PC-3 (cell line): ENCODE measurements around the gene DDX19B. TPM values are rescaled to one million over a fixed set of nuclear protein-coding genes. Genes with fewer than 3 reads are reported as not detected.
"Not testable (repeated sequence)": the region's sequence is repeated elsewhere in the genome, so short reads cannot be mapped to it uniquely, and the experiment has no call there.

Experiments used
- ATAC-seq: fragments of 200-7000 bp; cut with Tn5 transposase; 2 replicates; pipeline ENCODE4 v1.9.1; 2020; ENCODE audit warnings: mild to moderate bottlenecking, moderate library complexity
- BruUV-seq: library from RNA; stranded (reverse); fragments of 400-500 nt; replicated peaks from 2 replicates; lab custom pipeline; 2021; lab: Mats Ljungman, UMichigan
- CTCF ChIA-PET: fragments of 300-600 bp; sonication (Branson Sonifier 250); formaldehyde crosslinking; loops from one replicate; lab custom pipeline; 2022; ENCODE audit warnings: antibody characterized with exemption; lab: Charles Lee
- POLR2A ChIA-PET: fragments of 300-600 bp; sonication (Branson Sonifier 250); formaldehyde crosslinking; loops from one replicate; lab custom pipeline; 2022; ENCODE audit warnings: antibody characterized with exemption; ENCODE audit not compliant: unreplicated experiment; lab: Charles Lee
- DNase-seq: peaks from one replicate; pipeline ENCODE4 v3.0.0-alpha.2; 2015
- H2AFZ ChIP-seq: fragments of 300-600 bp; sonication (generic); 2 replicates; pipeline ENCODE4 v1.6.0; 2016; ENCODE audit warnings: antibody characterized with exemption, low read length
- H3F3A ChIP-seq: fragments of 300-600 bp; sonication (generic); one replicate; pipeline ENCODE4 v1.6.0; 2017; ENCODE audit warnings: antibody characterized with exemption, low read length, control low read depth, mild to moderate bottlenecking; ENCODE audit not compliant: unreplicated experiment
- H3K27ac ChIP-seq: fragments of 300-600 bp; sonication (generic); 2 replicates; pipeline ENCODE4 v1.5.1; 2016; ENCODE audit warnings: mild to moderate bottlenecking, low read length
- H3K27me3 ChIP-seq: fragments of 300-600 bp; sonication (generic); 2 replicates; pipeline ENCODE4 v1.6.1; 2016; ENCODE audit warnings: low read length, mixed read lengths
- H3K36me3 ChIP-seq: fragments of 300-600 bp; sonication (generic); 2 replicates; pipeline ENCODE4 v1.6.1; 2016; ENCODE audit warnings: low read depth, mixed run types, low read length, mixed read lengths
- H3K4me1 ChIP-seq: fragments of 300-600 bp; sonication (generic); 2 replicates; pipeline ENCODE4 v1.5.1; 2016; ENCODE audit warnings: low read length; ENCODE audit not compliant: insufficient read depth
- H3K4me2 ChIP-seq: fragments of 300-600 bp; sonication (generic); 2 replicates; pipeline ENCODE4 v1.6.0; 2016; ENCODE audit warnings: low read length
- H3K4me3 ChIP-seq: fragments of 300-600 bp; sonication (generic); 2 replicates; pipeline ENCODE4 v1.5.1; 2016; ENCODE audit warnings: mild to moderate bottlenecking, low read length, mixed read lengths
- H3K79me2 ChIP-seq: fragments of 300-600 bp; sonication (generic); 2 replicates; pipeline ENCODE4 v1.6.1; 2017; ENCODE audit warnings: low read length, mixed read lengths
- H3K9ac ChIP-seq: fragments of 300-600 bp; sonication (generic); 2 replicates; pipeline ENCODE4 v1.6.0; 2016; ENCODE audit warnings: mild to moderate bottlenecking, low read length
- H3K9me2 ChIP-seq: fragments of 300-600 bp; sonication (generic); replicated peaks from 2 replicates; pipeline ENCODE4 v1.6.1; 2016; ENCODE audit warnings: mixed run types, low read length, mixed read lengths
- H3K9me3 ChIP-seq: fragments of 300-600 bp; sonication (generic); 2 replicates; pipeline ENCODE4 v1.6.1; 2016; ENCODE audit warnings: low read length, mixed read lengths
- H4K20me1 ChIP-seq: fragments of 300-600 bp; sonication (generic); 2 replicates; pipeline ENCODE4 v1.6.1; 2016; ENCODE audit warnings: low read length, mixed read lengths
- CTCF ChIP-seq: fragments of 300-600 bp; sonication (generic); conservative IDR thresholded peaks from 2 replicates; pipeline ENCODE4 v1.5.1; 2017; ENCODE audit warnings: antibody characterized with exemption, low read depth, mild to moderate bottlenecking, low read length
- EZH2 ChIP-seq: fragments of 300-600 bp; sonication (generic); IDR thresholded peaks from one replicate; pipeline ENCODE4 v1.6.1; 2017; ENCODE audit warnings: antibody characterized with exemption, mild to moderate bottlenecking, low read length; ENCODE audit not compliant: unreplicated experiment
- EZH2phosphoT487 ChIP-seq: fragments of 300-600 bp; sonication (generic); IDR thresholded peaks from 2 replicates; pipeline ENCODE4 v1.6.1; 2018; ENCODE audit warnings: mild to moderate bottlenecking, antibody characterized with exemption, low read length, borderline replicate concordance
- intact Hi-C: fragments of 100-400 bp; cut with micrococcal nuclease; formaldehyde crosslinking; loops from 2 replicates; pipeline ENCODE4 v1.9.0; 2023
- total RNA-seq: library from RNA; depleted of rRNA; stranded (reverse); fragments of >200 nt; gene quantifications from 2 replicates; pipeline ENCODE4 v1.2.3, GENCODE V29; 2014

The DDX19B gene
- total RNA-seq, 1 experiment from 2014 or later, result 21.5 TPM

DNA sequence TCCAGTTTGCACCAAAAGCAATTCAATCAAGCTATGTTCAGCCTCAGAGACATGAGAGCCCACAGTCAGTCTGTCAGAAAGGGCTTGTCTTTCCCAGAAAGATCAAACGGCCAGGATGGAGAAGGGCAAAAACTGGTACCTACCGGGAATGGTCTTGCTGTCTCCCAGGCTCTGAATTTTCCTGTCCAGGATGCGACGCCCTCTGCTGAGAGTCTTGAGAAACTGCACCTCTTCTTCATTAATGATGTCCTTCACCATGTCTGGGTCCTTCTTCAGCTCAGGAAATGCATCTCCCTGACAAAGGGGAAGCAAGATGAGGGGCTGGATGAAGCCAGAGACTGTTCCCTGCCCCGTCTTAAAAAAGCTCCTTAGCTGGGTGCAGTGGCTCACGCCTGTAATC, 31.5 kb upstream of the DDX19B start:
- Histone ChIP-seq H3K27ac (no peak overlapping the region), H3K9me2 (no peaks in the 10 kb centered on the region), H2AFZ (no peak overlapping the region), H3K4me3 (no peak overlapping the region), H3K79me2 (no peaks in the 10 kb centered on the region), H3F3A (no peaks in the 10 kb centered on the region), H3K9me3 (no peaks in the 10 kb centered on the region), H3K9ac (no peak overlapping the region), H3K36me3 (peaks cover 42% of the 10 kb centered on the region), H4K20me1 (no peaks in the 10 kb centered on the region), H3K27me3 (no peaks in the 10 kb centered on the region), H3K4me1 (no peaks in the 10 kb centered on the region), H3K4me2 (no peak overlapping the region)
- no peak for TF ChIP-seq EZH2
- no peak for TF ChIP-seq EZH2phosphoT487
- peak; percentile 66 for TF ChIP-seq CTCF
- DNase-seq (peak; percentile 52), ATAC-seq (peak; percentile 29; the same call in 1 of the 2 replicates)
- no TSS peak for BruUV-seq
- ChIA-PET POLR2A (interaction anchor here (0.6 to 1.0 kb wide), 2 partner anchors 20 to 32 kb away, joined by 3 to 4 read pairs; partner anchors contain the start of gene DDX19B), CTCF (interaction anchor here (0.6 to 1.0 kb wide), 3 partner anchors 12 to 1469 kb away, joined by 3 to 16 read pairs (median 5); no protein-coding TSS in a partner anchor)
- intact Hi-C loops, result no loop called here

DNA sequence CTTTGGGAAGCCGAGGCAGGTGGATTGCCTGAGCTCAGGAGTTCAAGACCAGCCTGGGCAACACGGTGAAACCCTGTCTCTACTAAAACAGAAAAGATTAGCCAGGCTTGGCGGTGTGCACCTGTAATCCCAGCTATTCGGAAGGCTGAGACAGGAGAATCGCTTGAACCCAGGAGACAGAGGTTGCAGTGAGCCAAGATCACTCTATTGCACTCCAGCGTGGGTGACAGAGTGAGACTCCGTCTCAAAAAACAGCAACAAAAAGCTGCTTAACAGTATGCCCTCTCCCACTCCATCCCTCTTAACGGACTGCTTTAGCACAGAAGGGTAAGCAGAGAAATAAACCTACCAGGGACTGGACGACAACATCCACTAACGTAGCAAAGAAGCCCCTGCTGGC, 31.1 kb upstream of the DDX19B start:
- H3F3A ChIP-seq, H3K9me2 ChIP-seq, DNase-seq, H3K27me3 ChIP-seq, H2AFZ ChIP-seq, H3K9ac ChIP-seq, H3K9me3 ChIP-seq, H3K27ac ChIP-seq, H3K79me2 ChIP-seq, H3K4me2 ChIP-seq, H4K20me1 ChIP-seq, intact Hi-C loops, H3K4me3 ChIP-seq, ATAC-seq, BruUV-seq, H3K4me1 ChIP-seq: not testable (repeated sequence)
- CTCF ChIA-PET, result interaction anchor here (0.6 to 1.0 kb wide), 2 partner anchors 13 to 1469 kb away, joined by 5 to 16 read pairs; no protein-coding TSS in a partner anchor
- POLR2A ChIA-PET, result interaction anchor here (0.6 to 1.0 kb wide), 2 partner anchors 20 to 31 kb away, joined by 3 to 4 read pairs; partner anchors contain the start of gene DDX19B
- peaks cover 42% of the 10 kb centered on the region for H3K36me3 ChIP-seq

DNA sequence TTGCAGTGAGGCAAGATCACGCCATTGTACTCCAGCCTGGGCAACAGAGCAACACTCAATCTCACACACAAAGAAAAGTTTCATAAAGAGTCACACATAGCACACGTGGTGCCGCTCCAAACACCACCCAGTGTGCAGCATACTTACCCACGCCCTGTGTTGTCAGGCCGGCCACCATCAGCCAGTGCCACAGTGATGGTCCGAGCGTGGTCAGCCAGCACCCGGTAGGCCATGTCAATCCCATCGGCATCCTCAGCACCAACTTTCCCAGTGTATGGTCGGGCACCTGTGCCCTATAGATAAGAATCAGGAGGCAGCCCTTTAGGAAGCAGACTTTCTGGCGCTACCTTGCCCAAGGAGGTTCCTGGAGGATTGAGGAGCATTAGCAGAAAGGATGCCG, 29.5 kb upstream of the DDX19B start:
- ChIA-PET CTCF (no interaction called here), POLR2A (no interaction called here)
- Histone ChIP-seq H3K4me3 (no peak overlapping the region), H4K20me1 (no peaks in the 10 kb centered on the region), H3K9ac (no peak overlapping the region), H3K9me2 (no peaks in the 10 kb centered on the region), H3K4me2 (no peak overlapping the region), H3K27ac (no peak overlapping the region), H3K9me3 (no peaks in the 10 kb centered on the region), H2AFZ (no peak overlapping the region), H3K4me1 (no peaks in the 10 kb centered on the region), H3K27me3 (no peaks in the 10 kb centered on the region), H3F3A (no peaks in the 10 kb centered on the region), H3K79me2 (no peaks in the 10 kb centered on the region), H3K36me3 (peaks cover 40% of the 10 kb centered on the region)
- TF ChIP-seq EZH2, result no peak
- TF ChIP-seq EZH2phosphoT487, result no peak
- no peak for TF ChIP-seq CTCF
- DNase-seq (no peak), ATAC-seq (no peak)
- intact Hi-C loops, result no loop called here
- BruUV-seq, result no TSS peak
